Measurements from ENCODE around the gene MSANTD1. TPM values are rescaled to one million over a fixed set of nuclear protein-coding genes. Genes with fewer than 3 reads are reported as not detected.
A peak's percentile ranks its signal among the peaks of the same experiment; 100 is the strongest.

Gene MSANTD1
- total RNA-seq, 1 experiment from 2014 or later: 0.20 TPM

- in situ Hi-C loops (cut with HindIII; ENCODE audit: low sequenced_read_pairs): no loop called here
- DNase-seq (ENCODE audit: low spot score): no peak
Observed at GRCh38 chr4:3256230-3257102, 7.5 kb downstream of the MSANTD1 start.

GRCh38 chr4:3257103-3257555 lies 8.2 kb downstream of the MSANTD1 start:
- DNase-seq (ENCODE audit: low spot score): peak; percentile 59
- in situ Hi-C loops (cut with HindIII; ENCODE audit: low sequenced_read_pairs): no loop called here

GRCh38 chr4:3257556-3258482 lies 8.9 kb downstream of the MSANTD1 start:
- in situ Hi-C loops (cut with HindIII; ENCODE audit: low sequenced_read_pairs): no loop called here
- no peak for DNase-seq (ENCODE audit: low spot score)

- DNase-seq (ENCODE audit: low spot score): no peak
- in situ Hi-C loops (cut with HindIII; ENCODE audit: low sequenced_read_pairs): no loop called here
Observed at GRCh38 chr4:3261411-3262207, 12.7 kb downstream of the MSANTD1 start.

- in situ Hi-C loops (cut with HindIII; ENCODE audit: low sequenced_read_pairs): no loop called here
- DNase-seq (ENCODE audit: low spot score): no peak
Observed at GRCh38 chr4:3262208-3263052, 13.5 kb downstream of the MSANTD1 start.

GRCh38 chr4:3263053-3263875 lies 14.3 kb downstream of the MSANTD1 start:
- DNase-seq (ENCODE audit: low spot score): no peak
- in situ Hi-C loops (cut with HindIII; ENCODE audit: low sequenced_read_pairs): no loop called here

- no peak for DNase-seq (ENCODE audit: low spot score)
- in situ Hi-C loops (cut with HindIII; ENCODE audit: low sequenced_read_pairs): no loop called here
Observed at GRCh38 chr4:3263876-3264193, 14.9 kb downstream of the MSANTD1 start.

- in situ Hi-C loops (cut with HindIII; ENCODE audit: low sequenced_read_pairs): no loop called here
Observed at GRCh38 chr4:3266076-3266475, 17.1 kb downstream of the MSANTD1 start.

GRCh38 chr4:3267576-3268394 lies 18.8 kb downstream of the MSANTD1 start:
- peak; percentile 78 for DNase-seq (ENCODE audit: low spot score)
- in situ Hi-C loops (cut with HindIII; ENCODE audit: low sequenced_read_pairs): no loop called here

More at GRCh38 chr4:3266076-3266475, 17.1 kb downstream of the MSANTD1 start:
- DNase-seq (ENCODE audit: low spot score): no peak

GRCh38 chr4:3268395-3269104 lies 19.6 kb downstream of the MSANTD1 start:
- in situ Hi-C loops (cut with HindIII; ENCODE audit: low sequenced_read_pairs): no loop called here
- no peak for DNase-seq (ENCODE audit: low spot score)

GRCh38 chr4:3269105-3269927 lies 20.4 kb downstream of the MSANTD1 start:
- in situ Hi-C loops (cut with HindIII; ENCODE audit: low sequenced_read_pairs): no loop called here
- no peak for DNase-seq (ENCODE audit: low spot score)

GRCh38 chr4:3269991-3270611 lies 21.1 kb downstream of the MSANTD1 start:
- DNase-seq (ENCODE audit: low spot score): no peak

GRCh38 chr4:3271131-3271530 lies 22.2 kb downstream of the MSANTD1 start:
- no peak for DNase-seq (ENCODE audit: low spot score)

More at GRCh38 chr4:3269991-3270611, 21.1 kb downstream of the MSANTD1 start:
- in situ Hi-C loops (cut with HindIII; ENCODE audit: low sequenced_read_pairs): no loop called here

GRCh38 chr4:3276986-3277385 lies 28.0 kb downstream of the MSANTD1 start:
- in situ Hi-C loops (cut with HindIII; ENCODE audit: low sequenced_read_pairs): no loop called here
- peak; percentile 89 for DNase-seq (ENCODE audit: low spot score)

More at GRCh38 chr4:3271131-3271530, 22.2 kb downstream of the MSANTD1 start:
- in situ Hi-C loops (cut with HindIII; ENCODE audit: low sequenced_read_pairs): no loop called here

GRCh38 chr4:3280466-3280865 lies 31.5 kb downstream of the MSANTD1 start:
- in situ Hi-C loops (cut with HindIII; ENCODE audit: low sequenced_read_pairs): no loop called here
- DNase-seq (ENCODE audit: low spot score): no peak
